Activated CD8-positive, alpha-beta T cell treated with anti-CD3 and anti-CD28 coated beads for 36 hours (primary cell): ENCODE results near the gene PLCB4. TPM values are rescaled to one million over a fixed set of nuclear protein-coding genes. Genes with fewer than 3 reads are reported as not detected.
"Not testable (repeated sequence)": the region's sequence is repeated elsewhere in the genome, so short reads cannot be mapped to it uniquely, and the experiment has no call there.

ENCODE experiments used
- ATAC-seq: fragments of 200-7000 bp; cut with Tn5 transposase; one replicate; pipeline ENCODE4 v1.10.0; 2021; ENCODE audit warnings: mild to moderate bottlenecking, moderate library complexity
- CTCF ChIA-PET: fragments of 350-600 bp; sonication (Branson Sonifier 250); formaldehyde crosslinking; loops from one replicate; lab custom pipeline; 2021; ENCODE audit warnings: antibody characterized with exemption; lab: Charles Lee
- POLR2A ChIA-PET: fragments of 350-600 bp; sonication (Branson Sonifier 250); formaldehyde crosslinking; loops from one replicate; lab custom pipeline; 2021; ENCODE audit warnings: antibody characterized with exemption; lab: Charles Lee
- DNase-seq: peaks from one replicate; pipeline ENCODE4 v3.0.0-alpha.2; 2020
- H3K27ac Mint-ChIP-seq: one replicate; pipeline ENCODE4 v1.8.0; 2021; ENCODE audit warnings: mild to moderate bottlenecking, mixed read lengths
- H3K27me3 Mint-ChIP-seq: one replicate; pipeline ENCODE4 v1.8.0; 2021; ENCODE audit warnings: mixed read lengths
- H3K36me3 Mint-ChIP-seq: one replicate; pipeline ENCODE4 v1.8.0; 2021; ENCODE audit warnings: low read depth, mixed read lengths
- H3K4me1 Mint-ChIP-seq: one replicate; pipeline ENCODE4 v1.8.0; 2021; ENCODE audit warnings: low read depth, mixed read lengths
- H3K4me3 Mint-ChIP-seq: one replicate; pipeline ENCODE4 v1.8.0; 2021; ENCODE audit warnings: mild to moderate bottlenecking, moderate library complexity, mixed read lengths
- H3K9me3 Mint-ChIP-seq: one replicate; pipeline ENCODE4 v1.8.0; 2021; ENCODE audit warnings: mixed read lengths
- CTCF ChIP-seq: fragments of 200-600 bp; IDR thresholded peaks from one replicate; pipeline ENCODE4 v1.8.0; 2022; ENCODE audit warnings: antibody characterized with exemption, mild to moderate bottlenecking
- intact Hi-C: fragments of 100-400 bp; cut with micrococcal nuclease; formaldehyde crosslinking; loops from one replicate; pipeline ENCODE4 v1.10.0; 2022
- total RNA-seq, 2 experiments: library from RNA; stranded (reverse); gene quantifications; one replicate each; pipeline ENCODE4 v1.2.3, GENCODE V29; 2021

The PLCB4 gene
- total RNA-seq, 2 experiments from 2014 or later, result not detected

- no peak for ATAC-seq
- Mint-ChIP-seq H3K4me3 (no peak overlapping the region), H3K9me3 (peaks cover 1% of the 10 kb centered on the region), H3K36me3 (no peaks in the 10 kb centered on the region), H3K4me1 (no peaks in the 10 kb centered on the region), H3K27me3 (no peaks in the 10 kb centered on the region), H3K27ac (no peak overlapping the region)
- intact Hi-C loops, result no loop called here
- CTCF ChIA-PET, result no interaction called here
- POLR2A ChIA-PET, result no interaction called here
- no peak for DNase-seq
- no peak for TF ChIP-seq CTCF
Measured at GRCh38 chr20:9040863-9041524, 27.9 kb upstream of the PLCB4 start.

GRCh38 chr20:9043364-9043763 lies 25.5 kb upstream of the PLCB4 start:
- intact Hi-C loops, result no loop called here

GRCh38 chr20:9047928-9048327 lies 21.0 kb upstream of the PLCB4 start:
- CTCF ChIA-PET, DNase-seq, H3K4me1 Mint-ChIP-seq, H3K27me3 Mint-ChIP-seq, intact Hi-C loops, H3K27ac Mint-ChIP-seq, H3K9me3 Mint-ChIP-seq, POLR2A ChIA-PET, H3K36me3 Mint-ChIP-seq, H3K4me3 Mint-ChIP-seq, ATAC-seq: not testable (repeated sequence)

More at GRCh38 chr20:9043364-9043763, 25.5 kb upstream of the PLCB4 start:
- H3K27ac Mint-ChIP-seq, result no peak overlapping the region
- DNase-seq (no peak), ATAC-seq (no peak)
- CTCF ChIA-PET, result no interaction called here
- TF ChIP-seq CTCF, result no peak
- no peaks in the 10 kb centered on the region for H3K36me3 Mint-ChIP-seq
- no peaks in the 10 kb centered on the region for H3K27me3 Mint-ChIP-seq
- peaks cover 1% of the 10 kb centered on the region for H3K9me3 Mint-ChIP-seq
- POLR2A ChIA-PET, result no interaction called here
- no peaks in the 10 kb centered on the region for H3K4me1 Mint-ChIP-seq
- H3K4me3 Mint-ChIP-seq, result no peak overlapping the region

- H3K36me3 Mint-ChIP-seq, result no peaks in the 10 kb centered on the region
- peaks cover 7% of the 10 kb centered on the region for H3K9me3 Mint-ChIP-seq
- no peak for ATAC-seq
- intact Hi-C loops, result no loop called here
- POLR2A ChIA-PET, result no interaction called here
- no peak overlapping the region for H3K4me3 Mint-ChIP-seq
- no peak overlapping the region for H3K27ac Mint-ChIP-seq
- no peak for TF ChIP-seq CTCF
- DNase-seq, result no peak
- no peaks in the 10 kb centered on the region for H3K27me3 Mint-ChIP-seq
- CTCF ChIA-PET, result no interaction called here
- H3K4me1 Mint-ChIP-seq, result no peaks in the 10 kb centered on the region
Measured at GRCh38 chr20:9051508-9051907, 17.4 kb upstream of the PLCB4 start.

GRCh38 chr20:9052136-9052535 lies 16.8 kb upstream of the PLCB4 start:
- DNase-seq, result no peak
- ChIA-PET CTCF (no interaction called here), POLR2A (interaction anchor here (0.6 kb wide), 1 partner anchor 40 kb away, joined by 4 read pairs; no protein-coding TSS in a partner anchor)
- intact Hi-C loops, result no loop called here
- ATAC-seq, result no peak
- H3K36me3 Mint-ChIP-seq, result no peaks in the 10 kb centered on the region
- H3K9me3 Mint-ChIP-seq, result peaks cover 7% of the 10 kb centered on the region
- no peak for TF ChIP-seq CTCF
- H3K27ac Mint-ChIP-seq, result no peak overlapping the region
- no peaks in the 10 kb centered on the region for H3K4me1 Mint-ChIP-seq
- H3K4me3 Mint-ChIP-seq, result no peak overlapping the region
- no peaks in the 10 kb centered on the region for H3K27me3 Mint-ChIP-seq
